ENCODE measurements around the gene RAB6A. TPM values are rescaled to one million over a fixed set of nuclear protein-coding genes. Genes with fewer than 3 reads are reported as not detected.

The RAB6A gene
- total and polyA plus RNA-seq, 2 of the 8 experiments (the other 6 are each of a cell fraction or from before 2014, with no cell fraction given): 24.4 to 88.6 TPM

GRCh38 chr11:73789279-73789670 is 28.4 kb upstream of the RAB6A start:
- 96% methylated on average over 5 of the region's 5 CpGs; no CpG with 5 or more reads in 1 of the 2 experiments for WGBS, 2 experiments (ENCODE audit: extremely low coverage in 1 of 2, insufficient coverage in 1 of 2, insufficient read length in 1 of 2, insufficient replicate concordance in 2 of 2, low coverage in 1 of 2, low lambda C conversion rate in 2 of 2, missing lambda C conversion rate in 1 of 2)
- Histone ChIP-seq H3K4me2 (ENCODE audit: insufficient read depth in 1 of 2, low read depth in 2 of 2, low read length in 2 of 2) (no peak overlapping the region; a peak in 1 of 4 replicates), H3K27ac (ENCODE audit: low read depth, low read length) (no peak overlapping the region), H4K5ac (ENCODE audit: insufficient read length, low read depth, low read length) (no peak overlapping the region), H3K23ac (ENCODE audit: insufficient read length) (no peak overlapping the region), H2BK15ac (ENCODE audit: low read length) (no peak overlapping the region), H2BK120ac (replicated peaks; ENCODE audit: low read depth, low read length) (no peak overlapping the region), H3K14ac (ENCODE audit: insufficient read length) (no peak overlapping the region), H3K9ac (replicated peaks in 1 of 4; ENCODE audit: extremely low read depth in 1 of 4, low read depth in 3 of 4, low read length in 3 of 4) (no peak overlapping the region), H4K91ac (replicated peaks; ENCODE audit: insufficient read length, low read length) (no peak overlapping the region), H2AK5ac (ENCODE audit: low read depth, low read length) (no peak overlapping the region), H2BK20ac (ENCODE audit: low read length) (no peak overlapping the region), H3K18ac (ENCODE audit: extremely low read depth, low read length) (no peak overlapping the region), H3K27me3 (replicated peaks in 1 of 4; ENCODE audit: control insufficient read depth in 3 of 4, extremely low read depth in 1 of 4, insufficient read depth in 3 of 4, low read length in 3 of 4) (no peaks in the 10 kb centered on the region), H4K20me1 (replicated peaks in 1 of 2; ENCODE audit: control insufficient read depth in 1 of 2, insufficient read depth in 2 of 2, low read length in 2 of 2) (no peaks in the 10 kb centered on the region), H3K36me3 (ENCODE audit: control insufficient read depth in 2 of 4, insufficient read depth in 4 of 4, low read length in 3 of 4) (no peaks in the 10 kb centered on the region), H4K8ac (ENCODE audit: extremely low read depth, insufficient read depth, low read length) (no peak overlapping the region), H3K4me3 (ENCODE audit: extremely low read depth in 1 of 4, insufficient read depth in 2 of 4, low read depth in 3 of 4, low read length in 4 of 4) (no peak overlapping the region), H3K79me2 (ENCODE audit: control insufficient read depth in 1 of 2, insufficient read depth in 2 of 2, low read length in 2 of 2) (peaks cover 0 to 11% of the 10 kb centered on the region in 2 experiments; a peak in 1 of 4 replicates), H3K4ac (replicated peaks; ENCODE audit: insufficient read length, low read depth, low read length) (no peak overlapping the region), H3K56ac (replicated peaks; ENCODE audit: insufficient read length, low read depth, low read length) (no peak overlapping the region), H3K79me1 (ENCODE audit: low read depth, low read length) (0 out of 2 replicates have a peak, but pooled peaks cover 2% of the 10 kb centered on the region), H3K23me2 (ENCODE audit: low read depth, low read length) (no peaks in the 10 kb centered on the region; the same call in 1 of the 2 replicates), H2AFZ (ENCODE audit: low read length) (no peak overlapping the region), H3K9me3 (ENCODE audit: insufficient read depth in 2 of 2, low read depth in 1 of 2, low read length in 1 of 2) (no peaks in the 10 kb centered on the region), H2BK5ac (ENCODE audit: low read depth, low read length) (no peak overlapping the region), H3K4me1 (replicated peaks in 1 of 4; ENCODE audit: control insufficient read depth in 3 of 4, insufficient read depth in 4 of 4, low read length in 3 of 4) (peaks cover under 1 to 3% (median 1%) of the 10 kb centered on the region in 4 experiments; a peak in 3 of 7 replicates), H2BK12ac (ENCODE audit: low read depth, low read length) (no peak overlapping the region)
- FAIRE-seq: no peak
- POLR2A ChIA-PET (ENCODE audit: partially characterized antibody): interaction anchor here (1.5 to 3.0 kb wide), 3 partner anchors 12 to 151 kb away, joined by 3 to 71 read pairs (median 7); no protein-coding TSS in a partner anchor
- CTCF ChIA-PET (ENCODE audit: partially characterized antibody): interaction anchor here (0.6 kb wide), 1 partner anchor 123 kb away, joined by 4 read pairs; no protein-coding TSS in a partner anchor
- TF ChIP-seq MAFK (IDR thresholded peaks at IDR 0.05; ENCODE audit: low read depth, low read length) (no peak), SUZ12 (IDR thresholded peaks at IDR 0.05; ENCODE audit: low read length) (no peak), SP4 (IDR thresholded peaks at IDR 0.05; ENCODE audit: low read length) (no peak), RNF2 (IDR thresholded peaks at IDR 0.05; ENCODE audit: borderline replicate concordance, low read depth, low read length, missing control alignments, poor library complexity, severe bottlenecking) (no peak), KDM5A (IDR thresholded peaks at IDR 0.05; ENCODE audit: low read length) (no peak), PHF8 (conservative IDR thresholded peaks at IDR 0.05; ENCODE audit: low read depth, low read length) (no peak), NRF1 (IDR thresholded peaks at IDR 0.05; ENCODE audit: low read depth, low read length) (no peak)
- TF ChIP-seq, protein P1, sequence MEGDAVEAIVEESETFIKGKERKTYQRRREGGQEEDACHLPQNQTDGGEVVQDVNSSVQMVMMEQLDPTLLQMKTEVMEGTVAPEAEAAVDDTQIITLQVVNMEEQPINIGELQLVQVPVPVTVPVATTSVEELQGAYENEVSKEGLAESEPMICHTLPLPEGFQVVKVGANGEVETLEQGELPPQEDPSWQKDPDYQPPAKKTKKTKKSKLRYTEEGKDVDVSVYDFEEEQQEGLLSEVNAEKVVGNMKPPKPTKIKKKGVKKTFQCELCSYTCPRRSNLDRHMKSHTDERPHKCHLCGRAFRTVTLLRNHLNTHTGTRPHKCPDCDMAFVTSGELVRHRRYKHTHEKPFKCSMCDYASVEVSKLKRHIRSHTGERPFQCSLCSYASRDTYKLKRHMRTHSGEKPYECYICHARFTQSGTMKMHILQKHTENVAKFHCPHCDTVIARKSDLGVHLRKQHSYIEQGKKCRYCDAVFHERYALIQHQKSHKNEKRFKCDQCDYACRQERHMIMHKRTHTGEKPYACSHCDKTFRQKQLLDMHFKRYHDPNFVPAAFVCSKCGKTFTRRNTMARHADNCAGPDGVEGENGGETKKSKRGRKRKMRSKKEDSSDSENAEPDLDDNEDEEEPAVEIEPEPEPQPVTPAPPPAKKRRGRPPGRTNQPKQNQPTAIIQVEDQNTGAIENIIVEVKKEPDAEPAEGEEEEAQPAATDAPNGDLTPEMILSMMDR (IDR thresholded peaks at IDR 0.05; ENCODE audit: control extremely low read depth in 1 of 3, insufficient read depth in 1 of 3, low read depth in 1 of 3, low read length in 3 of 3): no peak
- DNase-seq (ENCODE audit: low read depth in 1 of 2, low spot score in 2 of 2): no peak

Data from H1 (cell line).